Stimulated activated CD4-positive, alpha-beta T cell treated with anti-CD3 and anti-CD28 coated beads, Interleukin-15, amount 100 ng/mL, for 48 hours (primary cell): ENCODE measurements around the gene ANAPC2.
A peak's percentile ranks its signal among the peaks of the same experiment; 100 is the strongest.

Experiments
- DNase-seq, 2 donors: peaks; one replicate each; pipeline ENCODE4 v3.0.0-alpha.2; 2020; ENCODE audit warnings: low read depth in 2 of 2

The ANAPC2 gene, protein sequence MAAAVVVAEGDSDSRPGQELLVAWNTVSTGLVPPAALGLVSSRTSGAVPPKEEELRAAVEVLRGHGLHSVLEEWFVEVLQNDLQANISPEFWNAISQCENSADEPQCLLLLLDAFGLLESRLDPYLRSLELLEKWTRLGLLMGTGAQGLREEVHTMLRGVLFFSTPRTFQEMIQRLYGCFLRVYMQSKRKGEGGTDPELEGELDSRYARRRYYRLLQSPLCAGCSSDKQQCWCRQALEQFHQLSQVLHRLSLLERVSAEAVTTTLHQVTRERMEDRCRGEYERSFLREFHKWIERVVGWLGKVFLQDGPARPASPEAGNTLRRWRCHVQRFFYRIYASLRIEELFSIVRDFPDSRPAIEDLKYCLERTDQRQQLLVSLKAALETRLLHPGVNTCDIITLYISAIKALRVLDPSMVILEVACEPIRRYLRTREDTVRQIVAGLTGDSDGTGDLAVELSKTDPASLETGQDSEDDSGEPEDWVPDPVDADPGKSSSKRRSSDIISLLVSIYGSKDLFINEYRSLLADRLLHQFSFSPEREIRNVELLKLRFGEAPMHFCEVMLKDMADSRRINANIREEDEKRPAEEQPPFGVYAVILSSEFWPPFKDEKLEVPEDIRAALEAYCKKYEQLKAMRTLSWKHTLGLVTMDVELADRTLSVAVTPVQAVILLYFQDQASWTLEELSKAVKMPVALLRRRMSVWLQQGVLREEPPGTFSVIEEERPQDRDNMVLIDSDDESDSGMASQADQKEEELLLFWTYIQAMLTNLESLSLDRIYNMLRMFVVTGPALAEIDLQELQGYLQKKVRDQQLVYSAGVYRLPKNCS

DNA sequence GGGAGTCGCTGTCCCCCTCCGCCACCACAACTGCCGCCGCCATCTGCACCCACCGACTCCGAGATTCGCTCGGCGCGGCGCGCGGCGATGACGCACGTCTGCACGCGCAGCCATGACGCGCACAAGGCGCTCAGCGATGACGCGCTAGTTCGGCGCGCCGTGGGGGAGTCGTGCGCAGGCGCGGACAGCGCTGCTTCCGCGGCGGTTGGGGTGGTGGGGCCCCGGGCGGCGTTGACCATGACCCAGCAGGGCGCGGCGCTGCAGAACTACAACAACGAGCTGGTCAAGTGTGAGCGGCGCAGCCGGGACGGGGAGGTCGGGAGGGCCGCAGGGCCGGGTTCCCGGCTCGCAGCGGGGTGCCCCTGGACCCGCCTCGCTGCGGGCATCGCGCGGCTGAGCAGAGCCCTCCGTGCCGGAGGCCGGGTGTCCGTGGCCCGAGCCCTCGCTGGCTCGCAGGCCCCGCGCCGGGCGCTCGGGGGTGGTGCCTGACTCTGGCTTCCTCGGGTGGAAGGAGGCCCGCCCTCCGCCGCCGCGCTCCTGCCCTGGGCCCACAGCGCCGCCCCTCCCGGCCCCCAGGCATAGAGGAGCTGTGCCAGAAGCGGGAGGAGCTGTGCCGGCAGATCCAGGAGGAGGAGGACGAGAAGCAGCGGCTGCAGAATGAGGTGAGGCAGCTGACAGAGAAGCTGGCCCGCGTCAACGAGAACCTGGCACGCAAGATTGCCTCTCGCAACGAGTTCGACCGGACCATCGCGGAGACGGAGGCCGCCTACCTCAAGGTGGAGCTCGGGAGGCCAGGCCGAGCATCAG is at the start of gene ANAPC2, which contains the start of gene SSNA1:
ANAPC2 (minus strand) TSS at position 71 of the 807 bp plus-strand sequence; CDS start at position 43, 28 bp downstream.
SSNA1 (plus strand) TSS at position 187 of the 807 bp plus-strand sequence; CDS start at position 238, 51 bp downstream.
- peak; percentile 79 to 88 for DNase-seq

DNA sequence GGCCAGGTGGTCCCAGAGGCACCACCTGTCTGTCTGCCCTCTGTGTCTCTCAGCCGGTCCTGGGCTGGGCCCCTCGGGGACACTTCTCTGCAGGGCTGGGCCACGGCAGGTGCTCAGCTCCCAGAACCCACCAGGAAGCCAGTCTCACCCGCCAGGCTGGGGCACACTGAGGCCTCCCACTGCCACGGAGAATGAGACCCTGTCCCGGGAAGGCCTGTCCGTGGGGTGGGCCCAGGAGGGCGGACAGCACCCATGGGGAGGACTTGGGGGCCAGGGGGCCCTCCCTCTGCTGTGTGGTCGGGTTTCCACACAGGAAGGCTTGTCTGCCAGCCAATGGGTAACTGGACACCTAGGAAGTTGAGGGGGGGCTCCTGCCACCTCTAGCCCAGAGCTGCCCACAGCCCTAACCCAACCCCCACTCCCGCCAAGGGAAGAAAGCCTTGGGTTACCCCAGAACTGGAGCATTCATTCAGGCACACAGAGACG is 48.6 kb upstream of the ANAPC2 start:
- no peak for DNase-seq

DNA sequence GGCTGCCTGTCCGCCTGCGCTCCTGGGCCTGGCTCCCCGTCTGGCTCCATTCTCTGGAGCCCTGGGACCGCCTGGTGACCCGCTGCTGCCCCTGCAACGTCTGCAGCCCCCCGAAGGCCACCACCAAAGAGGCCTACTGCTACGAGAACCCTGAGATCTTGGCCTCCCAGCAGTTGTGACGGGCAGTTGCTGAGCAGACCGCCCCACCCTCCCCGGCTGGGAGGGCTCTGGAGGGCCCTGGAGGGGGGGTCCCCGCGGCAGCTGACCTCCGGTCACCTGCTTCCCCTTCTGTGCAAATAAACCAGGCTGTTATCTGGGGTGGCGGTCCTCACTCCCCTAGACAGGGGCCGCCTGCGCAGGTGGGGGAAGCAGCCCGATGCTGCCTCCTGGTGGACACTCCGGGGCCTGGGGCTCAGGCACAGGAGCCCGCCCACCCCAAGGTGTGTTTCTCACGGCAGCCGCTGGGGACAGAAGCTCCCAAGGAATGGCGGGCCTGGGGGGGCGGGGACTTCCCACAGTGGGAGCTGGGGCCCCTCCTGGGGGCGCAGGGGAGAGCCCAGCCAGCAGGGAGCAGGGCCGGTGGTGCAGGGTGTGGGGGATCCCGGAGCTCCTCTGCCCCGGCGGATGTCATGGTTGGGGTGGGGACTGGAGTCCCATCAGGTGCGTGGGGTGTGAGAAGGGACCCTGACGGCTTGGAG is 48.0 kb upstream of the ANAPC2 start:
- DNase-seq = peak; percentile 80 to 92

DNA sequence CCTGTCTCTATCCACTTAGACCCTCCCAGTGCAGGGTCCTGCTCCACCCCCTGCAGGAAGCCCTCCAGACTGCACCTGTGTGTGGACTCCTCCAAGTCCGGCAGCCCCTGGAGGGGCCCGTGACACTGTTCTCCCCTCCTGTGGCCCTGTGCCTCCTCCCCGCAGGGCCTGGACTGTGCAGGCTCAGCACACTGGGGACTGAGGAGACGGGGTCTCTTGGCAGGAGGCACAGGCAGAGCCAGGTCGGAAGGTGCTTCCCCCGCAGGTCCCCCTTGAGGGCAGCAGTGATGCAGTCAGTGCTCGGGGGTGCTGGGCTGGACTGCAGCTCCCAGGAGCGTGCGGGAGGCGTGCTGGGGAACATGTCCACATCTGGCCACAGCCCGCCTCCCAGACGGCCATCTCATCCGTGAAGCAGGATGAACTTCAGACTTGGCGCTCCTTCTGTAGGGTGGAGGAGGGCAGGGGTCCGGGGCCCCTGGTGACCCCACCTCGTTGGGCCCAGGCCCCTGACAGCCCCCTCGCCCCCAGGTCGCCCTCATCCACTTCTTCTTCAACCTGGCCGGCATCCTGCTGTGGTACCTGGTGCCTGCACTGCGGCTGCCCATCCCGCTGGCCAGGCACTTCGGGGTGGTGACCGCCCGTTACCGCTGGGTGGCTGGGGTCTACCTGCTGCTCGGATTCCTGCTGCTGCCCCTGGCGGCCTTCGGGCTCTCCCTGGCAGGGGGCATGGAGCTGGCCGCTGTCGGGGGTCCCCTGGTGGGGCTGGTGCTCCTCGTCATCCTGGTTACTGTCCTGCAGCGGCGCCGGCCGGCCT is 47.3 kb upstream of the ANAPC2 start:
- no peak for DNase-seq

DNA sequence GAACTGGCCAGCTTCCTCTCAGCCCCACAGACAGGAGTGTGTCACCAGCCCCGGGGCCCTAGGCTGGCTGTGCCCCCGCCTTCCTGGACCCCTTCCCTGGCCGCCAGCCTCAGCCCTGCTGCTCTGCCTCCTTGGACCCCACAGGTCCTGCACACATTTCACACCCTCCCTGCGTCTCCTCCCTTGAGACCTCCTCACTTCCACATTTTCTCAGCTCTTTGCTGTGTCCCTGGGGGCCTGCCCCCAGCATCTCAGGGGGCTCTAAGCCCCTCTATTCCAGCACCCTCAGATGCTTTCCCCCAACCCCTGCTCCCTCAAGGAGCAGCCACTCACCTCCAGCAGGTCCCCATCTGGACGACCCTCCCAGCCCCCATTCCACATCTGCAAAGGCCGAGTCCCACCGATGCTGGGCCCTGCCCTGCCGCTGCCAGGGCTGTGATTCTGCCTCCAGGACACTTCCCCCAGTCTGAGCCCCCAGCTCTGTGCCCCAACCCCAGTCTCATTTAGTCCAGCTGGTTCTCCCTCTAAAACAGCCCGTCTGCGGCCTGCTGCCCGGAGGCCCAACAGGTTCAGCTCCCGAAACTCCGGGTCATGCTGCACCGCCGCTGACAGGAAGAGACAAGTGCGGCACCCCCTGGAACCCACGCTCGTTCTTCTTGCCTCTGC is 46.5 kb upstream of the ANAPC2 start:
- DNase-seq = no peak

DNA sequence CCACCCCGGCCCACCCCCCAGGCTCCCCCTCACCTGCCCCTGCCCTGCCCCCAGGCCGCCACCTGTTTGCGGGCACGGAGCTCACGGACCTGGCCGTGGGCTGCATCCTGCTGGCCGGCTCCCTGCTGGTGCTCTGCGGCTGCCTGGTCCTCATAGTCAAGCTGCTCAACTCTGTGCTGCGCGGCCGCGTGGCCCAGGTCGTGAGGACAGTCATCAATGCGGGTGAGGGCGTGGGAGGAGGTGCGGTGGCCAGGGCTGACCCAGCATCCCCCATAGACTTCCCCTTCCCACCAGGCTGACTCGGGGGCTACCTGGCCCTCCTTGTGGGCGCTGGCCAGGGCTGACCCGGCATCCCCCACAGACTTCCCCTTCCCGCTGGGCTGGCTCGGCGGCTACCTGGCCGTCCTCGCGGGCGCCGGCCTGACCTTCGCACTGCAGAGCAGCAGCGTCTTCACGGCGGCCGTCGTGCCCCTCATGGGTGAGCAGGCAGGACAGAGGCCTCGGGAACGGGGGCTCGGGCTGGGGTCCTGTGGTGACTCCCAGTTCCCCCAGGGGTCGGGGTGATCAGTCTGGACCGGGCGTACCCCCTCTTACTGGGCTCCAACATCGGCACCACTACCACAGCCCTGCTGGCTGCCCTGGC is 45.8 kb upstream of the ANAPC2 start:
- no peak for DNase-seq

DNA sequence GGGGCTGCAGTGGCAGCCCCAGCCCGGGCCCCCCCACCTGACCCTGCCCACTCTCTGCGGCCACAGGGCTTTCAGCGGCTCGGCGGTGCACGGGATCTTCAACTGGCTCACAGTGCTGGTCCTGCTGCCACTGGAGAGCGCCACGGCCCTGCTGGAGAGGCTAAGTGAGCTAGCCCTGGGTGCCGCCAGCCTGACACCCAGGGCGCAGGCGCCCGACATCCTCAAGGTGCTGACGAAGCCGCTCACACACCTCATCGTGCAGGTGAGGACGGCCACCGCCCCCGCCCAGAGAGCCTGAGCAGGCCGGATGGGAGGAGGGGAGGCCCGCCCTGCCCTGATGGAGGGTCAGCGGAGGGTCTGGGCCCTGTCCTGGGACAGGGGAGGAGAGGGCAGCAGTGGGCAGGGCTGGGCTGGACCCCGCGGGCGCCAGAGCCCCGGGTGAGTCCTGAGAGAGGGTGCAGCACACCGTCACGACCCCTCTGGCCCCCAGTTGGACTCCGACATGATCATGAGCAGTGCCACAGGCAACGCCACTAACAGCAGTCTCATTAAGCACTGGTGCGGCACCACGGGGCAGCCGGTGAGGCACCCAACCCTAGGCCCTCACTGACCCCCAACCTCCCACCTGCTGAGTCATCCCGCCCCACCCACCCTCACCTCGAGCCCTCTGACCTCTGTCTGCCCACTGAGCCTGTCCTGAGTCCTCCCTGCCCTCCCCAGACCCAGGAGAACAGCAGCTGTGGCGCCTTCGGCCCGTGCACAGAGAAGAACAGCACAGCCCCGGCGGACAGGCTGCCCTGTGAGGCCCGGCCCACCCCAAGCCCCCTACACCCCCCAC is 45.0 kb upstream of the ANAPC2 start:
- no peak for DNase-seq

DNA sequence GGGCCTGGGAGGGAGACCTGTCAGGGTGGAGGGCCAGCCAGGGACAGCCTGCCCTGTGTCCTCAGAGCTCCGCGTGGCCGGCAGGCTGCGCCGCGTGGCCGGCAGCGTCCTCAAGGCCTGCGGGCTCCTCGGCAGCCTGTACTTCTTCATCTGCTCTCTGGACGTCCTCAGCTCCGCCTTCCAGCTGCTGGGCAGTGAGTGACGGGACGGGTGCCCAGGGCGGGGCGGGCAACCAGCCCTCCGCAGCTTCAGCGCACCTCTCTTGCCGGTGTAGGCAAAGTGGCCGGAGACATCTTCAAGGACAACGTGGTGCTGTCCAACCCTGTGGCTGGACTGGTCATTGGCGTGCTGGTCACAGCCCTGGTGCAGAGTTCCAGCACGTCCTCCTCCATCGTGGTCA is 44.1 kb upstream of the ANAPC2 start:
- DNase-seq = no peak

DNA sequence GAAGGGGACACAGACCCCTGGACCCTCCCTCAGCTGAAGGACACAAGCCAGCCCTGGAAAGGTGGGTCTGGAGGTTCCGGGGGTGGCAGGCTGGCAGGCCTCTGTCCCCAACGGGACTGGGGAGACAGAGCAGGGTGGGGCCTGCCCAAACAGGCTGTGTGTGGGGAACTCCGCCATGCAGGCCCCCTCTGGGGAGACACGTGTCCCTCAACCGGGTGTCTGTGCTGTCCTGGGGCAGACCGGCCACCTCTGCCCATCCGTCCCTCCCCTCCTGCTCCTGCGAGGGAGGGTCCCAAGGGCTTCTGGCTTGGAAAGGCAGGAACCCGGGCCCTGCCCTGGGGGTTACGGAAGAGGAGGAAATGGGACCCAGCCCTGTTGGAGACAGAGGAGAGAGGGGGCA is 43.7 kb upstream of the ANAPC2 start:
- DNase-seq = no peak

DNA sequence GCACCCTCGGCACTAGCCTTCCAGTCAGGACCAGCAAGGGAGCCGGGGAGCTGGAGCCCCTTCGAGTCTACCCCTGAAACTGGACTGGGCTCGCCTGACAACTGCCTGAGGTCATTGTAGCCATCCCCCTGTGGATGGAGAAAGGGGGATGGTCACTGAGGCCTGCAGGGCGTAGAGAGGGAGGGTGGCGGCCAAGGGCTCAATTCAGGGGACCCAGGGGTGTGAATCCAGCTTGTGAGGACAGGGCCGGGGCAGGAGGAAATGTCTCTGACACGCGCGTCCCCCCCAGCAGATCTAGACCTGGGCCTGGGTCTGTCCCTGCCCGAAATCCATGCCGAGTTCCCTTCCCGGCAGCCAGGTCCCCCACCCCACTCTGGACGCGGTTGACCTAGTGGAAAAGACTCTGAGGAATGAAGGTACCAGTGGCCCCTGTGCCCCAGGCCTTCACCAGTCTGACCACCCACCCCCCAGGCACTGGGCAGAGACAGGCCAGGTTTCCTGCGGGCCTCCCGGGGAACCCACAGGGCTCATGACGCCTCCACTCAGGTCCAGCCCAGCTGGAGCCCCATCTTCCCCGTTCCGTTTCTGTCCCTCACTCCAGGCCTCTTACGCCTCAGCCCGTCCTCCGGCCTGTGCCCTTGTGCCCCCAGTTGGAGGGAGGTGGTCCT is 43.1 kb upstream of the ANAPC2 start:
- DNase-seq = no peak

DNA sequence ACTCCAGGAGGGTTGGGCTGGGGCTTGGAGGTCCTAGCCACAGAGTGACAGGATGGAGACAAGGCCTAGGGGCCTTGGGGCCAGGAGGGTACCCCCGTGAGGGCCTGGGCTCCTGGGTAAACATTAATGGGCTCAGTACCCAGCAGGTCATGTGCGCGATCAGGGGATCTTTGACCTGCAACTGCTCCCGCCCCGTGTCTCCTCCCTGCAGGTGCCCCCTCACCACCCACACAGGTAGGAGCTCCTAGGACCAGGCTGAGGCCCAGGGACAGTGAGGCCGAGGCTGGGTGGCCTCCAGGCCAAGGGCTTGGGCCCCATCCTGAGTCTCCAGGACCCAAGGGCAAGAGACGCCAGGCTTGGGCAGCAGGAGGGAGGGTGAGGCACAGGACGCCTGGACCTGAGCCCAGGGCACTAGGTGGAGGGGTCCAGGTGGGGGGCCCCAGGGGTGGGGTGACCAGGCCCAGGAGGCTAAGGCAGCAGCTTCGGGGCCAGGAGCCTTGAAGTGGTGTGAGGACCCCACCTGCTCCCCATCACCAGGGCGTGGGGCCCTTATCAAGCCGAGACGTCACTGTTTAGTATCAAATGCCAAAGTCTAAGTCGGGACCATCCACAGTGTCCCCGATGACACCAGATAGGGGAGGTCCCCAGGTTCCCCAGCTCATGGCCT is 42.5 kb upstream of the ANAPC2 start, which contains the start of gene SLC34A3:
SLC34A3 (plus strand) TSS at position 197 of the 667 bp plus-strand sequence. CDS start 802 bp downstream, outside the sequence.
- DNase-seq = no peak

DNA sequence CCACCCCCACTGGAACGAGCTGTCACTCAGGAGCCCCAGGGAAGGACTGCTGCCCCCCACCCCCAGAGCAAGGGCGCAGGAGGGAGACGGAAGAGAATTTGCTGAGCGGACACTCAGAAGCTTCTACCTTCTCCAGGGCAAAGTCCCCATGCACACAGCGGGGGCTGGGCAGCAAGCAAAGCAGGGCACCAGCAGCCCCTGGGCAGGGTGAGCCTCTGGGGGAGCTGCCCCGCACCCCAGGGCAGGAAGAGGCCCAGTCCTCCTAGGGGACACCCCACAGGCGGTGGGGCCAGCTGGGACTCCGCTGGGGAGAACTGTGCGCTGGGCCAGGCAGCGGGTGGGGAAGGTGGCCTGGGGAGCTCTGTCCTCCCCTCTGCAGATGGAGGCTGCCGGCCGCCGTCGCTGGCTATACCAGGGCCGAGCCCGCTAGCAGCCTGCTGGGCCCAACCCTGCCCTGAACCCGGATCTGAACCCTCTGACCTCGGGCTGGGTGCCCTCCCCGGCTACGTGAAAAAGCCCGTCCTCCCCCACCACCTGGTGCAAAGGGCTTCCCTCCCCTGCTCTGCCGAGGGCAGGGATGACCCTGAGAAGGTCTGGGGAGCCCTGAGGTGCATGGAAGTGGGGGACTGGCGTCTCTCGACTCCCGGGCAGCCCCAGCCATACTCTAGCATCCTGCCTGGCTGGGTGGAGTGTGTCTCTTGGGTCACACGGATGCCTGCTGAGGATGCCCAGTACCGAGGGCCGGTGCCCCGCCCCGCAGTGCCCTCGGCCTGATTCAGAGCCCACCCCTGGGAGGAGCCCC is 41.7 kb upstream of the ANAPC2 start:
- no peak for DNase-seq

DNA sequence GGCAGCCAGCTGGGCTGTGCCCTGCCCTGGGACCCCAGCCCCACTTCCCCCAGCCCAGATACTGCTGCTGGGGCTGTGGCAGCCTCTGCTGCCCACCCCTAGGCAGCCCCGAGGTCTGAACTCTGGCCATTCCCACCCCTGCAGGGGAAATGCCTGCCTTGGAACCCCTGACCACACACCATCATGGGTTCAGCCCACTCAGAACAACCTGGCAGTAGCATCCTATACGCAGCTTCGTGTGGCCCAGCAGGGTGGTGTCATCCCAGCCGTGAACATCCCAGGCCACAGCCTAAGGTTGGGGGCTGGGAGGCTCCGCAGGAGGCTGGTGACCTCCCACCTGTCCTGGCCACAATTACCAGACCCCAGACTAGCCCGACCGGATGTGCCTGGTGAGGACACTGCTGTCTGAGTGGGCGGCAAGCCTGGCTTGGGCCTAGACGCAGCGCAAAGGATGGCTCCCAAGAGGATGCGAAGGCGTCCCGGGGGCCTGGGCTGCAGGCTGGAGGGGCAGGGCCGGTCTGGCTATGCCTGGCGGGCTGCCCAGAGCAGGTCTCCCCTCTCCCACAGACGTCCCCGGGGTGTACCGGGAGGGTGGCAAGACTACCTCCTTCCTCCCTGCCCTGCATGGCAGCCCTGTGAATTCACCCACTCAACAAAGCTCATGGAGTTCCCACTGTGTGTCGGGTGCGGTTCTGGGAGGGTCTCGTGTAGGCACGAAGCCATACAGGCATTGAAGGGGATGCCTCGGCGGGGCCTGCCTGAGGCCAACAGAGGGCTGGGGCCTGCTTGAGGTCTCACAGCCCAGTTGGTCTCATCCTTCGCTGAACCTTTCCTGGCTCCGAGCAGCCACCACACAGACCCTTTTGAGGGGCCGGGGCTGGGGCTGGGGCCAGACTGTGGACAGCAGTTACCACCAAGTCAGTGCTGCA is 40.9 kb upstream of the ANAPC2 start:
- no peak for DNase-seq

DNA sequence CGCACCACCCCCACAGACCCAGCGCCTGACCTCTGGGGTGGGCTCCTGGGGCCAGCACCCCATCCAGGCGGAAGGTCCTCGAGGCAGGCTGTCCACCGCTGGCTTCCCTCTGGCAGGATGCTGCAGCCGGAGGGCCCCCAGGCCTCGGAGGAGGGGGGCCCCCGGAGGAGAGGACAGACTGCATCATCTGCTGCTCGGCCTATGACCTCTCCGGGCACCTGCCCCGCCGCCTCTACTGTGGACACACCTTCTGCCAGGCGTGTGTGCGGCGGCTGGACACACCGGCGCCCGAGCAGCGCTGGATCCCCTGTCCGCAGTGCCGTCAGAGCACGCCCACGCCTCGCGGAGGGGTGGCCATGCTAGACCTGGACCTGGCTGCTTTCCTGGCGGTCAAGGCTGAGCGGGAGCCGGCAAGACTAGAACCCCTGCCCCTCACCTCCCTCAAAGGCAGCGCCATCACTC is 40.2 kb upstream of the ANAPC2 start:
- DNase-seq = no peak
